Pulmonary artery endothelial cell (primary cell): ENCODE results near the gene GLIPR2. TPM values are rescaled to one million over a fixed set of nuclear protein-coding genes. Genes with fewer than 3 reads are reported as not detected.
"Not testable (repeated sequence)": the region's sequence is repeated elsewhere in the genome, so short reads cannot be mapped to it uniquely, and the experiment has no call there.

Experiments used
- DNase-seq: peaks from one replicate; pipeline ENCODE4 v3.0.0-alpha.2; 2011; ENCODE audit warnings: low read depth, low spot score
- total RNA-seq: library from RNA; depleted of rRNA; stranded (reverse); fragments of >200 nt; gene quantifications from 2 replicates; pipeline ENCODE4 v1.2.3, GENCODE V29; 2014

GLIPR2 gene
- total RNA-seq, 1 donor from 2014 or later = 36.2 TPM

DNA sequence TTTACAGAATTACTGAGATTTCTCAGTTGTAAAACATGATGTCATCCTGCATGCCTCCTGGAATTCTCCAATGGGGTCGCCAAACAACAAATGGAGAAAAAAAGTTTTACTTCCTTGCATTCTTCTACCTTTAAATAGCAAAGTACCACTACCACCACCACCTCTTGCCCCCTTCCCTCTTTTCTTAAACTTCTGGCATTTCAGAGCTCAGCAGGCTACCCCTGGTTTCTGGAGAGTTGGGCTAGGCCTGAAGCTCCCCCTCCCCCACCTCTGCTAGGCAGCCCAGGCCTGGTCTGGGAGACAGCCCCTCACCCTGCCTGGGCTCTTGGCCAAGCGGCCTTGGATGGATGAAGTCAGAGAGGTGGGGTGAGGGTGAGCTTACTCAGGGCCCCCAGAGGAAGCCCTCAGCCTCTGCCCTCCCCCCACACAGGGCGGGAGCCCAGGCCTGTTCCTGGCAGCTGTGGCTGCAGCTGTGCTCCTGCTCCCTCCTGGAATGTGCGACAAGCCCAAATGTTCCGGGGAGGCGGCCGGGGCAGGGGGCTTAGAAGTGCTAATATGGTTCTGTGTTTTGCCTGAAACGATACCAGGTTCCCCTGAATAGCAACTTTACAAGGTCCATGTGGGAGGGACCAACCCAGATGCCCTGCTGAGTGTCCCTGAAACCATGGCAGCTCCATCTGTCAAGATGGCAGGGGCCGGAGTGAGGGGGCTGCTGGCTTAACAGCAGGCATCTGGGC, 26.7 kb downstream of the GLIPR2 start:
- peak; percentile 45 for DNase-seq

DNA sequence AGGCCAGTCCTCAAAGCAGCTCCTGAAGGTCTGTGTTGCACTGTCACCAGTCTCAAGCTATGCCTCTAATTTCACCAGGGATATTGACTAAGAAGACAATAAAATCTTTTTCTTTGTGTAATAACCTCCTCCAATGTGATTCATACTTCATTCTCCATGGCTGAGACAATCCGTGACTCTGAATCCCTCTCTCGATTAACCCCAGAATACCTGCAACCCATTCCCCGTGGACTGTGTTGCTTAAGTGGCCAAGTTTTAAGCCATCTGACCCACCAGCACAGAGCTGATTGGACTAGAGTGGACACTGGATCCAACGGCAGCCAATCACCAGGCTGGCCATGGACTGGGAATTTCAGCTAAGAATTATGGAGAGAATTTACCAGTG, 27.2 kb downstream of the GLIPR2 start:
- DNase-seq = no peak

DNA sequence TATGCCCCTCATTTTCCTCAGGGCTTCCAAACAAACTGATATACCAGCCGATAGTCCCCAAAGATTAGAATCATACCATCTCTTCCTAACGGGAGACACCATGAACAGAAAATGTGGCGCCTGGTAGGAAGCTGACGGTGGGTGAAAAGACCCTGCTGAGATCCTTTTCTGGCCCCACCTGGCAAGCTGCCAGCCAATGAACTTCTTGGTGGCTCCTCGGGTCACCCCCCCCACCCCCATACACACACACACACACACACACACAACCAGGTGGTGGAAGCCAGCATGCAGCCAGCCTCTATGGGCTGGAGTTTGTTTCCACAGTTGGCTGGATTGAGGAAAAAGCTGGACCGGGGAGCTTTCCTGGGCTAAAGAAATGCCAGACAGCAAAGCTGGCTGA, 27.8 kb downstream of the GLIPR2 start:
- DNase-seq = no peak

DNA sequence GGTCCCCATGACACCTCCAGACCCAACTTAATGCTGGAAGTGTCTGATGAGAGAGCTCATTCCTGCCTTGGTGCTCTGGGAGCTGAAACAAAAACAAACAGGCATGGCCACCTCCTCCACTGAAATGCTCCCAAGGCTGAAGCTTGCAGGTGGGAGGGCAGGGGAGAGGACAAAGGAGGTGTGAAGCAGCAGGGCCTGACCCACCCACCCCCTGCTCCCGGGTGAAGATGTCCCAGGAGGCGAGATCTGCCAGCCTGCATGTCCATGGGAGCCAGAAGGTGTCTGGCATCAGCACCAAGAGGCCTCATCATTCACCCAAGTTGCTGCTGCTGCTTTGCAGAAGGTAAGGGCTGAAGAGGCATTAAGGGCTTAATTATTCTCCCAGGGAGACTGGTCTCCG, 28.5 kb downstream of the GLIPR2 start:
- DNase-seq = no peak

DNA sequence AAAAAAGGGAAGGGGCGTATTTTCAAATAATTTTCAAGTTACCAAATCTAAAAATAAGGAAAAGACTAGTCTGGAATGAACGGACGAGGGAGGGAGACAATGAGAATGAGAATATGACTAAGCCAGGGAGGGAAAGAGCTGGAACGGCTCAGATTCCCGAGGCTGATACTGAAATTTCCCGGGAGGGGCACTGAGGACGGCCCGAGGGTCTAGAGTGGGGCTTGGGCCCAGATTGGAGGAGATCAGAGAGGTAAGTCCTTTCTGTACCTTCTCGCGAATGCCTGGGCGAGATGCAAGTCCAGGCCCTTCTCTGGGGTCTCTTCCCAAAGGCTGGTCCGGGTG, 29.3 kb downstream of the GLIPR2 start:
- no peak for DNase-seq

DNA sequence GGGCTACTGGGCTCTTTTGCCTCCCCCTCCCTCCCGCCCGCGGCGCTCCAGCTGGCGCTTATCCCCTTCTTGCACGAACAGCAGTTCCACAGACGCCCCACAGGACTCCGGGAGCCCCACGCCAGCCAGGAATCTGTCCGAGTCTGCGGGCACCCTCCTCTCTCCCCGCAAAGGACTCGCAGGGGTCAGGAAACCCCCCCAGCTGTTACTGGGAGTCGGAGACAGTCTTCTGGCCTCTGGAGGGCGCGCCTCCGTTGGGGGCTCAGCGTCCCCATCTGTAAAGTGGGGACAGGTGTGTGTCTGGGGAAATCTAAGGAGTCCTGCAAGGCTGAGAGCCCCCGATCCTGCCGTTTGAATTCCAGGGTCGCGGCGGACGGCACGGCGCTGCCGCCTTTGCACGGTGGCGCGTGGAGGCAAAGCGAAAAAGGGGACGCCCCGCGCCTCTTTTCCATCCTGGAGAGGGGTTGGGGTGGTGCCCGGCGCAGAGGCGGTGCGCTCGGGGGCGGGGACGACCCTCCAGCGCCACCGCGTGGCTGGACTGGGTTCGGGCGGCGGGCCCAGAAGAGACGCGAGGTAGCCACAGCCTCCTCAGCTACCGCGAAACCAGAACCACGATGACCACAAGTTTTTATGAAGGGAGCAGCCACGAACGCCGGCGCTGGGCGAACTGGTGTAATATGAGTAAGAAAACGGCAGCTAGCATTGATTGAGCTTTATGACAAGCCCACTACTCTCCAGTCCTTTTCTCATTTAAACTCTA, 29.8 kb downstream of the GLIPR2 start:
- DNase-seq = no peak

DNA sequence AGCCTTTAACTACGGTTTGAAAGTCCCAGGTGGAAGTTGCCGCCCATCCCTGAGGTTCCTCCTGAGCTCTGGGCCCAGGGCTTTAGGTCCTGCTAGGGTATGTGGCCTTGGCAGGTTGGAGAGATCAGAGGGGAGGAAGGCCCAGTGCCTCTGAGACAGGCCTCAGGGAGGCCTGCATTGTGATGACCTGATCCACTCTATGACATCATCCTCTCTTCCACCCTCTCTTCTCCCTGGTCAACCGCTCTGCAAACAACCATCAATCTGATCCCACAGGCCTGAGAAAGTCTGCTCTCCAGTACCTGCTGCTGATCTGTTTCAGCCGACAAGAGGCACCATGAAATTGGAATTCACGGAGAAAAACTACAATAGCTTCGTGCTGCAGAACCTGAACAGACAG, 32.6 kb downstream of the GLIPR2 start, which contains the start of gene CCIN:
CCIN (plus strand) TSS at position 223 of the 400 bp plus-strand sequence; CDS start at position 338, 115 bp downstream.
- no peak for DNase-seq

DNA sequence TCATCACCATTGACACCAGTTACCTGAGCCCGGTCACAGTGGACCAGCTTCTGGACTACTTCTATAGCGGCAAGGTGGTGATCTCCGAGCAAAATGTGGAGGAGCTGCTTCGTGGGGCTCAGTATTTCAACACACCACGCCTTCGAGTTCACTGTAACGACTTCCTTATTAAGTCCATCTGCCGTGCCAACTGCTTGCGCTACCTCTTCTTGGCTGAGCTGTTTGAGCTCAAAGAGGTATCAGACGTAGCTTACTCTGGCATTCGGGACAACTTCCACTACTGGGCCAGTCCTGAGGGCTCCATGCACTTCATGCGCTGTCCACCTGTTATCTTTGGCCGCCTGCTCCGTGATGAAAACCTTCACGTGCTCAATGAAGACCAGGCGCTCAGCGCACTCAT, 33.2 kb downstream of the GLIPR2 start:
- DNase-seq = no peak

DNA sequence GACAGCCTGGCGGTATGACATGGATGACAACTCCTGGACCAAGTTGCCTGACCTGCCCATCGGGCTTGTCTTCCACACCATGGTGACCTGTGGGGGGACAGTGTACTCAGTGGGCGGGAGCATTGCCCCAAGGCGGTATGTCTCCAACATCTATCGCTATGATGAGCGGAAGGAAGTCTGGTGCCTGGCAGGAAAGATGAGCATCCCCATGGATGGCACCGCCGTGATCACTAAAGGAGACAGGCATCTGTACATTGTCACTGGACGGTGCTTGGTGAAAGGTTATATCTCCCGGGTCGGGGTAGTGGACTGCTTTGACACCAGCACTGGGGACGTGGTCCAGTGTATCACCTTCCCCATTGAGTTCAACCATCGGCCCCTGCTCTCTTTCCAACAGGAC, 34.0 kb downstream of the GLIPR2 start:
- no peak for DNase-seq

DNA sequence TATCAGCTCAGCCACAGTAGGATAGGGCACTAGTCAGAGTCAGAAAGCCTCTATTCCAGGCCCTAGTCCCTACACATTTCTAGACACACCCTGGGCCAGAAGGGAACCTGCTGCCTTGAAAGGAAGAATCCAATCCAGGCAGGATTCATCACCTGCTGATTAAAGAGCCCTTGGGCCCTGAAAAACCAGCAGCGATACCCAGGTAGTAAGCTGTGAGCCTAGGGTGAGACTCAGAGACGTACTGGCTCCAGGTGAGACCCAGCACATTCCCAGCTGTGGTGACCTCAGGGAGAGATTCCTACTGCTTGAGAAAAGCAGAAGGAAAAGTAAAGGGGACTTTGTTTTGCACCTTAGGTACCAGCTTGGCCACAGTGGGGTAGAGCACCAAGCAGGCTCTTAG, 37.3 kb downstream of the GLIPR2 start:
- DNase-seq = no peak

DNA sequence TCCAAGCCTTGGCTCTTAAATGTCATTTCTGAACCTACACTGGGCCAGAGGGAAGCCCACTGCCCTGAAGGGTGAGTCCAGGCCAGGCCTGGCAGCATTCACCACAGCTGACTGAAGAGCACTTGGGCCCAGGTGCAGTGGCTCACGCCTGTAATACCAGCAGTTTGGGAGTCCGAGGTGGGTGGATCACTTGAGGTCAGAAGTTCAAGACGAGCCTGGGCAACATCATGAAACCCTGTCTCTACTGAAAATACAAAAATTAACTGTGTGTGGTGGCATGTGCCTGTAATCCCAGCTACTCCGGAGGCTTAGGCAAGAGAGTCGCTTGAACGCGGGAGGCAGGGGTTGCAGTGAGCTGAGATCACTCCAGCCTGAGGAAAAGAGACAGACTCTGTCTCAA, 37.7 kb downstream of the GLIPR2 start:
- DNase-seq = no peak

DNA sequence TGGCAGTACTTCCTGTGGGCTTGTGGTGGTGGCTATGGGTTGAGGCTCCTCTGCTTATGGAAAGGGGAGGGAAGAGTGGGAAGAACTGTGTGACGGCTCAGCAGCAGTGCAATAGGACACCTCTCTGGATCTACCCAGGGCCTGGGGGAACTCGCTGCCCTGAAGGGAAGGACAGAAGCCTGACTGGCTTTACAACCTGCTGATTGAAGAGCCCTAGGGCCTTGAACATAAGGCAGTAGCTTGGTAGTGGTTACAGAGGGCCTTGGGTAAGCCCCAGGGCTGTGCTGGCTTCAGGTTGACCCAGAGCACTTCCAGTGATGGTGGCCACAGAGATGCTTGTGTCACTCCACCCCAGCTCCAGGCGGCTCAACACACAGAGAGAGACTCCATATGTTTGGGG, 38.2 kb downstream of the GLIPR2 start:
- no peak for DNase-seq

DNA sequence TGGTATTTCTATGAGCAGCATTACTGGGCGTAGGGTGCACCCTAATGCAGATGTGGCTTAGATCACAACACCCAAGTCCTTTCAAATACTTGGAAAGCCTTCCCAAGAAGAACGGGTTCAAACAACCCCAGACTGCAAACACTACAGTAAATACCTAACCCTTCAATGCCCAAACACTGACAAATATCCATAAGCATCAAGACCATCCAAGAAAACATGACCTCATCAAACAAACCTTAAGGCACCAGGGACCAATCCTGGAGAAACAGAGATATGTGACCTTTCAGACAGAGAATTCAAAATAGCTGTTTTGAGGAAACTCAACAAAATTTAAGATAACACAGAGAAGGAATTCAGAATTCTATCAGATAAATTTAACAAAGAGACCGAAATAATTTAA, 38.7 kb downstream of the GLIPR2 start:
- DNase-seq = not testable (repeated sequence)

DNA sequence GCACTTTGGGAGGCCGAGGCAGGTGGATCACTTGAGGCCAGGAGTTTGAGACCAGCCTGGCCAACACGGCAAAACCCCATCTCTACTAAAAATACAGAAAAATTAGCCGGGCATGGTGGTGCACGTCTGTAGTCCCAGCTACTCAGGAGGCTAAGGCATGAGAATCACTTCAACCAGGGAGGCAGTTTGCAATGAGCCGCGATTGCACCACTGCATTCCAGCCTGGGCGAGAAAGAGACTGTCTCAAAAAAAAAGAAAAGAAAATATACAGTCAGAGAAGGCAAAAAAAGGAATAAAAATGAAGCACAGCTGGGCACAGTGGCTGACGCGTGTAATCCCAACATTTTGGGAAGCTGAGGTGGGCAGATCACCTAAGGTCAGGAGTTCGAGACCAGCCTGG, 40.0 kb downstream of the GLIPR2 start:
- not testable (repeated sequence) for DNase-seq

DNA sequence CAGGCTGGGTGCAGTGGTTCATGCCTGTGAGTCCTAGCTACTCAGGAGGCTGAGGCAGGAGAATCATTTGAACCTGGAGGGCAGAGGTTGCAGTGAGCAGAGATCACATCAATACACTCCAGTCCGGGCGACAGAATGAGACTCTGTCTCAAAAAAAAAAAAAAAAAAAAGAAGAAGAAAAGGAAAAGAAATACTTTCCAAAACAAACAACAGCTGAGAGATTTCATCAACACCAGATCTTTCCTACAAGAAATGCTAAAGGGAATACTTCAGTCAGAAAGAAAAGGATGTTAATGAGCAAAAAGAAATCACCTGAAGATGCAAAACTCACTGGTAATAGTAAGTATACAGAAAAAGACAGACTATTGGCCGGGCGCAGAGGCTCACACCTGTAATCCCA, 41.0 kb downstream of the GLIPR2 start:
- DNase-seq = no peak

DNA sequence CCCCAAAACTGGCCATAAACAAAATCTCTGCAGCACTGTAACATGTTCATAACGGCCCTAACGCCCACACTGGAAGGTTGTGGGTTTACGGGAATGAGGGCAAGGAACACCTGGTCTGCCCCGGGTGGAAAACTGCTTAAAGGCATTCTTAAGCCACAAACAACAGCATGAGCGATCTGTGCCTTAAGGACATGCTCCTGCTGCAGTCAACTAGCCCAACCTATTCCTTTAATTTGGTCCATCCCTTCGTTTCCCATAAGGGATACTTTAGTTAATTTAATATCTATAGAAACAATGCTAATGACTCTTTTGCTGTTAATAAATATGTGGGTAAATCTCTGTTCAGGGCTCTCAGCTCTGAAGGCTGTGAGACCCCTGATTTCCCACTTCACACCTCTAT, 43.7 kb downstream of the GLIPR2 start:
- not testable (repeated sequence) for DNase-seq

DNA sequence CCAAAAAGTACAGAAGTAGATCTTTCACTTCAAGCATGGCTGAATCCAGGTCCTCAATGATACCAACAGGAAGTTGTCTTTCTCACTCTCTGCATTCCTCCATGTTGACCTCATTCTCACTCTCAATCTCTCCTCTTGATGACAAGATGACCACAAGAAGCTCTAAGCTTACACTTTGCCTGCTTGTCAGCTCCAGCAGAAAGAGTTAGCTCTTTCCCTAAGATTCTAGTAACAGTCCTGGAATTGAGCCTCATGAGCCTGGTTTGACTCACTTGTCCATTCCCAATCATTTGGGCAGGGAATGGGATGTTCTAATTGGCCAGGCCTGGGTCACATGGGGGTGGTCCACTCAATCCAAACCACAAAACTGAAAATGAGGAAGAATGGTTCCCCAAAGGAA, 50.9 kb downstream of the GLIPR2 start:
- no peak for DNase-seq

DNA sequence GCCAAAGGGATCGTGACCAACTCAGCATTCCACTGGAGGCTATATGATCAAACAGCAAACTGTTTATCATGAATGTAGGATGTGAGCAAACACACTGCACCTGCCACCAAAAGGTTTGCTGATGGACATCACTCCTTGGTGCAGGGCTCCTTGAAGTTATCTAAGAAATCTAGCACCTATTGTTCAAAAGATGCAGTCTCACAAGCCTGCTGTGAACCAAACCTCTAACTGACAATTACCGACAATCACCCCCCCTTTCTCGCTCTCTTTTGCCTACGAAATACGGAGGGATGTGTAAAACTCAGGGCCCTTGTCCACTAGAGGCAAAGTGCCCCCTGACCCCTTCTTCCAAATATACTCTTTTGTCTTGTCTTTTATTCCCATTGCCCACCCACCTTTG, 51.7 kb downstream of the GLIPR2 start:
- DNase-seq = no peak

DNA sequence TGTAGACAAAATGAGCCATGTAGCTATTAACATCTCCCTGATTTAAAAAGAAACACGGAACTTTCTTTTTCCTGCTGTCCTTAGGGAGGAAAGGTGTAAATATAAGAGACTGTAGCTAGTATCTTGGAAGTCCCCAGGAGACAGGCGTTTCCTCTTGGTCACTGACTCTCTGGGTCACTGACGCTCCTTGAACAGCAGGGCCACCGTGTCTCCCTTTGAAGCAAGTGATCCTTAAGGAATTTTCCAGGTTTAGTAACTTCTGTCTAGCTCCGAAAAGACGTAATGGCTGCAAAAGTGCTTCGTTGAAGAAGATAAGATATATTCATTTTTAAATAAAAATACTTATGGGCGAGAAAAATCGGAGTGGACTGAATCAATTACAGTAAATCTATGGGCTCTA, 53.4 kb downstream of the GLIPR2 start:
- no peak for DNase-seq

DNA sequence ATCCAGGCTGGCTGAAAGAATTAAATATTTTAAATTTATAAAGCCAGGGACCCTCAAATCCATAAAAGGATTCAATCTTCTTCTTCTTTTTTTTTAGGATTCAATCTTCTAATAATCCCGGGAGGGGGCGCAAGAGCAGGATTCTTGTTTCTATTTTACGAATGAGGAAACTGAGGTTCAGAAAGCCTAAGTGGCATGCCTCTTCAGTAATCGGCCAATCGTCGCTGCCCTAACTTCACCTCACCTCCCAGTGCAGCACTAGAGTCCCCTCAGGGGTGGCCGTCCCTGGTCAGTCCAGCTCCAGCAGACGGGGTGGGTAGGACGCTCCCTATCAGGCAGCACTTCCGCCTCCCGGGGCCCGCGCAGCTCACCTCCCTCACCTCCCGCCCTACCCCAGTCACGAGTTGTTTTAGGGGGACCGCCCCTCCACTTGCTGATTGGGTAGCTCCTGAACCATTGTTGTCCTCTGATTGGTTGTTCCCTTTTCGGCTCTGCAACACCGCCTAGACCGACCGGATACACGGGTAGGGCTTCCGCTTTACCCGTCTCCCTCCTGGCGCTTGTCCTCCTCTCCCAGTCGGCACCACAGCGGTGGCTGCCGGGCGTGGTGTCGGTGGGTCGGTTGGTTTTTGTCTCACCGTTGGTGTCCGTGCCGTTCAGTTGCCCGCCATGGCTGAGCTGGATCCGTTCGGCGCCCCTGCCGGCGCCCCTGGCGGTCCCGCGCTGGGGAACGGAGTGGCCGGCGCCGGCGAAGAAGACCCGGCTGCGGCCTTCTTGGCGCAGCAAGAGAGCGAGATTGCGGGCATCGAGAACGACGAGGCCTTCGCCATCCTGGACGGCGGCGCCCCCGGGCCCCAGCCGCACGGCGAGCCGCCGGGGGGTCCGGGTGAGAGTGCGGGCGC, 54.1 kb downstream of the GLIPR2 start, which contains the start of gene CLTA:
CLTA (plus strand) TSS at position 534 of the 902 bp plus-strand sequence; CDS start at position 670, 136 bp downstream.
- DNase-seq = peak; percentile 97

DNA sequence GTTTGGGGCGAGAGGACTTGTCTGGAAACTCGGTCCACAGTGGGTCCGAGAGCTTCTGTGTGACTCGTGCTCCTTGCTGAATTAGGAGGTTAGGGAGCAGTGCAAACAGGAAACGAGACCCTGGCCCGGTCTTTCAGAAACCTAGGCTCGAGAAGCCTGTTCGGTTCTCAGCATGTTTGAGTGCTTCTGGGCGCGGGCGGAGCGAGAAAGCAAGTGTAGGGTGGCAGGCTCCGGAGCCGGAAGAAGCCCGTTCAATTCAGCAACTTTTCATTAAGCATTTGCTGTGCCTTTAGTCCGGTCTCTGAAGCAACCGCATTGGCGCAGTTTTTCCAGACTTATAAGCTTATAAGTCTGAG, 54.7 kb downstream of the GLIPR2 start:
- no peak for DNase-seq

DNA sequence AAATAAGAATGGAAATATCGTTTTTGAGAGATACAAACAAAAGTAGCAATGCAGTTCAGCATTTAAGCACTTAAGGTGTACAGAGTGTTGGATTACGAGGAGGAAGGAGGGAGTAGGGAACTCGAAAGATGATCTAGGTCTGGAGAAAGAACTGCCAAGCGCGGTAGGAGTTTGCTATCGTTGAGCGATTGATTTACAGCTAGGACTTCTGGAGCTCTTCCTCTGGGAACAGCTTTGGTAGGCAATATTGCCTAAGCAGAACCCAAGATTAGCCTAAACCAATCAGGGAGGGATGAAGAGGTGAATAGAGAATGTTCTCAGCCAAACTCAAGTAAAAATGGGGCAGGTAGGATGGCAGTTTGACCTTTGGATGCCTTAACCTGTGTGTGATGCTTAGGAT, 55.2 kb downstream of the GLIPR2 start:
- DNase-seq = no peak
